ENCODE data around the gene SLFN14.
"Not testable (repeated sequence)": the region's sequence is repeated elsewhere in the genome, so short reads cannot be mapped to it uniquely, and the experiment has no call there.

The SLFN14 gene

DNA sequence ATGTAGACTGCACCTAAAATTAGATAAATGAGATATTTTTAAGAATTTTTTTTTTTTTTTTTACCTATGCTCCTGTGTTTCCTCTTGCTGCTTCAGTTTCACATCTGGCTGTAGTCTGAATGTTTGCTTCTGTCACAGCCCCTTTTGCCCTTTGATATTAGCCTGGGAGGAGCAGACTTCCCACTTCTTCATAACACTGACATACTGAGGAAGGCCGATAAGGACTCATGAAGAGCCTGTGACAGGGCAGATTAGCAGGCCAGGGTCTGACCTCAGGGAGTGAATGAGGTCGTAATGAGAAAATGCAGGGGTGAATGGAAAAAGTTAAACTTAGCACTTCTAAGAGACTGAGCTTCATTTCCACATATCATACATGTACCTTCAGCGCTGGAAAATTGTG, at the start of gene SLFN14:
SLFN14 (minus strand) TSS at position 117 of the 400 bp plus-strand sequence. CDS start 2,757 bp downstream, outside the sequence.
- peak; percentile 99 for DNase-seq

DNA sequence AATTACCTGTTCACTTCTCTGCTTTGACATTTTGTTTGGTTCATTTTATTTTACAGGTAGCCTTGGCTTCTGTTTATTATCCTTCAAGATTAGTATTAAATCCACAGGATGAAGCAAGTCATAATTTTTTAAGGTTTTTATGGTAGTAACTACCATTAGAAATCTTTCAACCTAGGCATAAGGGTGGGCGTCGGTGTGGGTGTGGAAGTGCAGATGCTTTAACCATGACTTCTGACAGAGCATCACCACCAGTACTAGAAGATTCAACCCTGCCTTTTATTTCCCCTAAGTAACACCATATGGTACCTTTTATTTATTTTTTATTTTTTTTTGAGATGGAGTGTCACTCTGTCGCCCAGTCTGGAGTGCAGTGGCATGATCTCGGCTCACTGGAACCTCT, 49.2 kb upstream of the SLFN14 start:
- no peak for DNase-seq

DNA sequence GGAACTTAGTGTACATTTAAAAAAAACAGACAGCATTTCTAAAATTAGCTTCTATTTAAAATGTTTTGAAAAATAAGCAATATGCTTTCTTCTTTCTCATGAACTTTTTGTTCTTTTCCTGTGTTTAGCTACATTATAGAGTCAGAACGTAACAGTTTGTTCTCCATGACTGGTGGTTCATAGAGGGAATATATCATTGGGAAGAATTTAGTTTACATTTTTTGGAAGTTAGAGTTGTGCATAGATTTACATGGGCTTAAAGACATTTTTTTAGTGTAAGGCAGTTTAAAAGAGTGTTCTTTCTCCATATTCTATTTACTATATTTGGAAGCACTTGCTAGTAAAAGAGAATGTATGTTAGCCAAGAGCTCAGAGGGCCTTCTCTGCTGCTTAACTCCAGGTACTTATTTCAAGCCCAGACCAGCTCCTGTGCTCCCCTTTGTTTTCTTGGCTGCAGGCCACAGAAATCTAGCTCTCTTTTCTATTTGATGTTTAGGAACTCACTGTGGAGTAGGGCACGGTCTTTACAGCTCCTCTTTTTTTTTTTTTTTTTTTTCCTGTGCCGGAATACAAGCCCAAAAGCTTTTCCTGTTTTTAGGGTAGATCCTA, 46.7 kb upstream of the SLFN14 start:
- DNase-seq: no peak

DNA sequence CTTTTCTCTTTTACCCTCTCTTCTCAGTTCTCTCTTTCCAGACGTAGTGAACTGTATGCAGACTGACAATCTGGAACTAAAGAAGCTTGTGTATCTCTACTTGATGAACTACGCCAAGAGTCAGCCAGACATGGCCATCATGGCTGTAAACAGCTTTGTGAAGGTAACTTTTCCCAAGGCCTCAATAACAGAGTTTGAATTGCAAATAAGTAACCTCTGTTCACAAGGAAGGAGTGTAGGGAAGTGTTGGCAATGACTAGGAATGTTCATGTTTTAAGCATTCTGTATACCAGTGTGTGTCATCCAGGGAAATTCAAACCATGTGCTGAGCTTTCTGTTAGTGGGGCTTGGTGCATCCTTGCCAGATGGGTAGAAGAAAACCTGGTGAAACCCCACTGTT, 45.1 kb upstream of the SLFN14 start:
- DNase-seq: no peak

DNA sequence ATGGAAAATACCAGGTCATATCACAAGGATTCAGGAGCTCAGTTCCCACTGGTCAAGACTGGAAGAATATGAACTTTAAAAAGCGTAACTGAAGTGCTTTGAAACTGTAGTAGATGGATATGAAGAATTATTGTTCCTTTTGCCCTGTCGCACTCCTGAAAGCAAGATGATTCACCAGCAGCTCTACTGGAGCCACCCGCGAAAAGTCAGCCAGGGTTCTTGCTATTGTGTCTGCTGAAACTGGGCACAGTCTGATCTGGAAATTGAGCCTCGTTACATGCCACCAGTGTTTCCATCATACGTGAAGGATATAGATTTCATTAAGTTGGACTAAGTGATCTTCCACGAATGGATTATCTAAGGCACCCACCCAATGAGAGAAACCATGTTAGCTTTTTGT, 43.1 kb upstream of the SLFN14 start:
- no peak for DNase-seq

DNA sequence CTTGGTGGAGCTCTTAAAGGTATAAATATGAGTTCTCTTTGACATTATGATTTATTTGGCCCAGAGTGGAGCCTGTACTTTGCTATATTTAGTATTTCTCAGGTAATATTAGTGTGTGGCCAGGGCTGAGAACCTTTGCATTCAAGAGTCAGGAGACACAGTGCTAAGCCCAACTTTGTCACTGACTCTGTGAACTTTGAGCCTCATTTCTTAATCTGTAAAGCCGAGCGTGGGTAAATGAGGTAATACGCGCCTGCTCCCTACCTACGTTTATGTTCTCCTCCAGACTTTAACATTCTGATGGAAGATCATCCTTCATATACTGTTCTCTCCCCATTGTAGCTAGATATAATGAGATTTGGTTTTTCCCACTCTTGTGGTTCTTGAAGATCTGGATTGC, 37.0 kb upstream of the SLFN14 start:
- no peak for DNase-seq

DNA sequence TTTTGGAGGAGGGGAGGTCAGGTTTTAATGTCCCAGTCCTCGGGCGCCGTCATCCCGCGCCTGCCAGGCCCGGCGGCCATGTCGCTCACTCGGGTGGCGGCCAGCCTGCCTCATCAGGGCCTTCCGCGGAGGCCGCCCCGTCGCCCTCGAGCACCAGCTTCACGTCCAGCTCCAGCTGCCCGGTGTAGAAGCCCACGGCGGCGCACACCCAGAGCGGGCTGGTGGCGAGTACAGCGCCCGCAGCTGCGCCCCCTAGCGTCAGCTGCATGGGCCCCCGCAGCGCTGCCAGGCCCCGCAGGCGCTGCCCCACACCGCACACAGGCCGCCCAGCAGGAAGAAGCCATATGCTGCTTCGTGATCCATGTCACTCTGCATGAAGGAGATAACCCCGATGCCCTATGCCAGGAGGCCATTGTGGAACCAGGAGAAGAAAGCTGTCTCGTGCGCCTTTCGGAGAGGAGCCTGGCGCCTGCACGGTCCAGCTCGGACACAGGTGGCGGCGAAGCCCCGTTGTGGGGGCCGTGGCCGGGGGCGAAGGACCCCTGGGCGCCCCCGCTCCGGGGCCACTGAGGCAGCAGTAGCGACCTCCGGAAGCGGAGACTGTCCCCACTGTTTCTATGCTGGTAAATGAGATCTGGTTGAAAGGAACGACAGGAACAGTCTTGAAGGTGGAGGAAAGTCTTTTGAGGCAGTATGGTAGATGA, 36.1 kb upstream of the SLFN14 start:
- no peak for DNase-seq

DNA sequence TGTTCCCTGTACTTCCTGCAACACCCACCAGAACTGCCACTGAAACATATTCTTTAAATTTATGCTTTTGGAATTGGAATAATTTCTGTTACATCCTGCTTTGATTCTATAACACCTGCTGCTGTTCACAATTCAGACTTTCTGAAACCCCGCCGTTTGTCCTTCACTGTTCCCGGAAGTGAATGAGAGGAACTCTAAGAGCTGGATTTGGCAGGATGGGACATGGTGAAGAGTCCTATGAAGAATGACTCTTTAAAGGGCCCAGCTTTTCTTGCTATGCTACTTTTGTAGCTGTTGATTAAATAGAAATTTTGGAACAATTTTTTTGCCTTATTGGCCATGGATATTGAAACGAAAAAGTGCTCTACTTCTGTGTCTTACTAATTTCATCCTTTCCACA, 35.5 kb upstream of the SLFN14 start:
- no peak for DNase-seq

DNA sequence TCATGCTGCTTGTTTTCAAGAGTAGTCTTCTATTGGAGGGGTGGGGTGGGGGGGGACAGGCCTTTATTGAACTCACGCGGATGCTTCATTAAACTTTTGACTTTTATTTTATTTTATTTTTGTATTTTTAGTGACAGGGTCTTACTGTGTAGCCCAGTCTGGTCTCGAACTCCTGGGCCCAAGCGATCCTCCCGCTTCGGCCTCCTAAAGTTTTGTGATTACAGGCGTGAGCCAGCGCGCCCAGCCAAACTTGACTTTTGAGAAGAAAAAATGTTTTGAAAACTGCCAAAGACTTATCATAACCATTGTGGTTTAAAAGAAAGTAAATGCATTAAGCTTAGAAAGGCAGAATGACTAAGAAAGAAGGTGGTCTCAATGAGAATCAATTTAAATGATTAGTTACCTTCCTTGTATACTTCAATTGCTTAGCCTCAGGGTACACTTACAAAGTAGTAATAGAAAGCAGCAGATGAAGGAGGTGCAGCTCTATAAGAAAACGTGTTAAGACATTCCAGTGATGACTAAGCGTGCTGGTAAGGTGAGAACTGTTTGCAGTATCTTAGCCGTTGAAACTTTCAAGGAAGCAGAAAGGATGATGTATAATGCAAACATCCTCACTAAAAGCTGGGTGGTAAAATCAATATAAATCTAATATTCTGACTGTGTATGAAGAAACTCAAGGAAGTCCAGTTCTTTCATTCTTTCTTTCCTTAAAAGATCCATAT, 27.7 kb upstream of the SLFN14 start:
- DNase-seq: peak; percentile 58

DNA sequence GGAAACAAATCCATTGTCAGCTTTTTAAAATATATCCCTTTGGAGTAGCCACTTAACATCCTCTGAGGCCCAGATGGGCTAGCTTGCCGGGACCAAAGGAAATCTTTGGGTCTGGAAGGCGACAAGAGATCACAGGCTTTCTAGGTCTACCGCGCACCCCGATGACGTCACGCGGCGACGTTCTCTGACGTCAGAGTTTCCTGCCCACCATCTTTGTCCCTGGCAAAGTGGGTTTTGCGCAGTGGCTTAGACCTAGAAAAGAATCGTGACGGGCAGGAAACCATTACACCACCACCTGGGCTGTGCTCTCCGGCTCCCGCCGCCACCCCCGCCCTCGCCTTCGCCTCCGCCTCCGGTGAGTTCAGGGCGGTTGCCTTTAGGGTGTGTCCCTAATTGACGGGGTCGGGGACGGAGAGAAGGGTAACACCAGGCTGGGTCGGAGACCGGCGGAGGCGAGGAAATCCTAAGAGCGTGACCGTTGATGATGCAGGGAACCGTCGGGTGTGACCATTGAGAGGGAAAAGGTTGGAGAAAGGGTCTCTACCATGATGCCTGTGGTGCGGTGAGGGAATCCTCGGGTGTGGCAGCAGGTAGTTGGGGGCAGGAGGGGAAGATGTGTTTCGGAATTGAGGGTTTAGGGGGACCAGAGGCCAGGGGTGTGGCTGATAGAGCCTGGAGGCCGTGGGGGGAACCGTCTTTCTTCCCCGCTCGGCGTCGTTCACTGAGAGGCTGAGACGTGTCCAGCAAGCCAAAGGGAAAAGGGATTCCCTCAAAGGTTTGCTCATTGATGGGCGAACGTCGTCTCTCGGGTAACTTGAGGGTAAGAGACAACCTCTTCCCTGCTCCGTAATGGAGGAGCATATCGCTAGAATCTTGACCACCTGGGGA, 26.7 kb upstream of the SLFN14 start, which contains the start of gene AP2B1:
AP2B1 (plus strand) TSS at position 249 of the 888 bp plus-strand sequence. CDS start 6,709 bp downstream, outside the sequence.
- DNase-seq: peak; percentile 98

DNA sequence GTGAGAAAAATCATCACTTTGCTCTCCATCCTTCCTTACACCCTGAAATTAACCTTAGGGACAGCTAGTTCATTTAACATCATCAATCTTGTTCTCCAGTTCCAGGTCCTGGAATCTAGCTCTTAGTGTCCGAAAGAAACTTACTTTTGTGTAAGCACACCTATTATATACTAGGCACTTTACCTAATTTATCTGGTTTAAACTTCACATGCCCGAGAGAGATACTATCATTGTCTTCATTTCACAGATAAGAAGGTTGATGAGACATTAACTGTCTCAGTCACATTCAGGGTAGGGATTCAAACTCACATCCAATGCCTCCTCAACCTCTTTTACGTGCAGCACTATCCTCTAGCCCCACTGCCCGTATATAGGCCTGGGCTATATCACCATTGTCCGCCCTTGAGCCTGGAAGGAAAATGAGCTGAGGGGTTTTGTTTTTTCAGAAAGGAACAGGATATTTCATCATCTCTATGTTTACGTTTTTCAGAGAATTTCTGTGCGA, 26.0 kb upstream of the SLFN14 start:
- no peak for DNase-seq

DNA sequence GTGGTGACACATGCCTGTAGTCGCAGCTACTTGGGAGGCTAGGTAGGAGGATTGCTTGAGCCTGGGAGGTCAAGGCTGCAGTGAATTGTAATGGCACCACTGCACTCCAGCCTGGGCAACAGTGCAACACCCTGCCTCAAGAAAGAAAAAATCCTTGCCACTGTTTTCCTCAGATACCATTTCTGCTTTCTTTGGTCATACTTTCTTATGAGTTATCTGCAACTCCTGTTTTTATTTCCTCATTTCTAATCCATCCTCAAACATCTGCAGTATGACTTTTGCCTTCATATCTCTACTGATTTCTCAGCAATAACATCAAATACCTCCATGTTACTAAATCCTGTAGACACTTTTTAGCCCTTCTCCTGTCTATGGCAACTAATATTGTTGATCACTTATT, 23.4 kb upstream of the SLFN14 start:
- peak; percentile 66 for DNase-seq

DNA sequence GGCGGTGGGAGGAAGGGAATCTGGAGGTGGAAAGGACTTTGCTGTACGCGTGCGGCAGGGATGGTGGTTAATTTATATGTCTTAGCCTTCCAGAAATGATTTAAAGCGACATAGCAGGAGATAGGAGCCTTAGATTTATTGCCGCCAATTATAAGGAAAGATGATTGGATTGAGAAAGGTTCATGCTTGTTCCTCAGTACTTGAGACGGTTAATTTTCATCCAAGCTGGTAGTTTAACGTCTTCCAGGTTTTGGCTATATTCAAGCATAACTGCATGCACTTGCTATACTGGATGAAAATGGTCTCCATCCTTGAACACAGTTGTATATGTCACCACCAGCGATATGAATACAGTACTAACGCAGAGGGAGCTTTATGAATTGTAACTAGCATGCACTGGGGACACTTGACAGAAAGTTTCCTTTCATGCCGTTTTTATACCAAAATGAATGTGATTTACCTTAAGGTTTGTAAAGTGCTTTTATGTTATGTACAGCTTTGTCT, 18.4 kb upstream of the SLFN14 start:
- peak; percentile 54 for DNase-seq

DNA sequence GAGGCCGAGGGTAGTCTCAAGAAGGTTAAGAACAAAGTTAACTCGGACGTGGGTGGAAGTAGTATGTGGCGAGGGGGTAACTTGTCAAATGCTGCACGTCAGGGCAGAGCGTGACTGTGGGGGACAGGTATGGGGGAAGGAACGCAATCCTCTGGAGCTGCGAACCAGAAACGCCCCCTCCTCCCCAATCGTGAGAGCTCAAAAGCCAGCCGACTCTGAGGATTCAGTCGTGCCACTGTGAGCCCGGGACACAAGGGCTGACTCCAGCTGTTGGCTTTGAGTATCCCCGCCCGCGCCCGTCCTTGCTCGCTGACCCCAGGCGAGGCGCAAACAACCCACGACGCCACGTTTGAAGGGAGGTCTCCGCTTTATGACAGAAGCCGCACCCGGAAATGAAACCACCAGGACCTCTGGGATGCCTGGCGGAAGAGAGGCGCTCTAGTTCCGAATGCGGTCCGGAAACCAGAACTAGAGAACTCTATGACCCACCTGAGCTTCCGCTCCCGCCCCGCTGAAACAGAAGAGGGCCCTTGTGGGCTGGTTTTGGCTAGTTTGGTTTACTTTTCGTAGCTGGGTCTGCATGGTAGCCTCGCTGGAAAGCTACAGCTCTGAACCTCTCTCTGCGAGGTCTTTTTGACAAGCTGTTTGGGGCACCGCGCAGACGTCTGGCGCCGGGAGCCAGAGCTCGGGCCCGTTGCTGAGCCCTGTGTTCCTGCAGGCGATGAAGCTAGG, 17.7 kb upstream of the SLFN14 start, which contains the start of gene PEX12:
PEX12 (minus strand) TSS at position 375 of the 732 bp plus-strand sequence. CDS start 550 bp downstream, outside the sequence.
- peak; percentile 98 for DNase-seq

DNA sequence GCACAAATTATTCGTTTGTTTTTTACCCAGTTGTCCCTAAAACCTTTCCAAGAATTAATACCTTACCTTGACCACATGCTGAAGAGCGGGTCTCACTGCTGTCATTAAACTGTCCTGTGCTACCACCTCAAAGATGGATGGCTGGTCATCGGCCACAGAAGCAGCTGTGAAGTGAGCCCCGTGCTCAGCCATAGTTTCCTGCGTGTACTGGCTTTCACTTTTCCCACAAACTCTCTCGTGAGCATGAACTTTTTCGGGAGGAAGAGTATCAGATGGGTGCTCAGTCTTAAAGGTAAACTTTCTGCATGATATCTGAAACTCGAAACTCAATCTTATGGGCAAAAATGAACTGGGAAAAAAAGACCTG, 17.2 kb upstream of the SLFN14 start:
- DNase-seq: peak; percentile 72

DNA sequence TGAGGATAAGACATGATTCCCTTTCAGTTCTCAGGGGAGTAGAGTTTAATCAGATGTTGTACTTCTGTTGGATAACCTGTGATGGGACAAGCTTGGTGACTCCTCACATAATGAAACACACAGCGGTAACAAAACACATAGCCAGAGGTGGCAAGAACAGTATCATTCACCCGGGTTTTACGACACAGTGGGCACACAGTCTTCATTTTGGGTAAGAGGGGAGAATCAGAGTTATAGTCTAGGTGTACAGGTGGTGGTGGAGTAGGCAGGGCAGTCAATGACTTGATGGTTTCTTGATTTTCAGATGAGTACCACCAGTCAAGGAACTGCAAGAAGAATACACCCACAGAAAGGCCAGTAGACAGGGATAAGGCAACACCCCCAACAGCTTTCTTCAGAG, 15.1 kb upstream of the SLFN14 start:
- no peak for DNase-seq

DNA sequence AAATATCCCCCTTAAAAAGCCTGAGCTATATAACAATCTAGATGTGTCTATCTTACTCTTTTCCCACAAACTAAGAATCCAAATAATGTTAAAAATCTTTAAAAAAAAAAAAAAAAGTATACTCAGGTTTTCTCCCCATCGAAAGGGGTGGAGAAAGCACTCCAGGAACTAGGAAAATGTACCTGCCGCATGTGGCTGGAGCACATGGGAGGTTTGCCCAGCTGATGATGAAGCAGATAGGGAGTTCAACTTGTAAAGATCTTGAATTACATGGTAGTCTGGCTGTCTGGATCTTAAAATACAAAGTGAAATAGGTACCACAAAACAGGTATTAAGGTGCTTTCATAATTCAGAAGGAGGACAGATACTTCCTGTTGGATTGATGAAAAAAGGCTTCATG, 8.8 kb upstream of the SLFN14 start:
- no peak for DNase-seq

DNA sequence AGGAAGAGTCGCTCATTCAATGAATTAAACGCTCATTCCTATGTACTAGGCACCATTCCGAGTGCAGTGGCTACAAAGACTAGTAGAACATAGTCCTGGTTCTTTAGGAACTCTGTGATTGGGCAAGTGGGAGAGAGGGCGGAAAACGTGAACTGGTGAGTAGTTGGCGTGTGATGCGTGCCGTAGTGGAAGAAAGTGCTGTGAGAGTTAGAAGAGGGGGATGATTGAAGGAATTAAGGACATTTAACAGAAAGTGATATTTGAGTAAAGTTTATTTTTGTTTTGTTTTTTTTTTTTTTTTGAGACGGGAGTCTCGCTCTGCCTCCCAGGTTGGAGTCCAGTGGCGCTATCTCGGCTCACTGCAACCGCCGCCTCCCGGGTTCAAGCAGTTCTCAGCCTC, 7.9 kb upstream of the SLFN14 start:
- peak; percentile 52 for DNase-seq

DNA sequence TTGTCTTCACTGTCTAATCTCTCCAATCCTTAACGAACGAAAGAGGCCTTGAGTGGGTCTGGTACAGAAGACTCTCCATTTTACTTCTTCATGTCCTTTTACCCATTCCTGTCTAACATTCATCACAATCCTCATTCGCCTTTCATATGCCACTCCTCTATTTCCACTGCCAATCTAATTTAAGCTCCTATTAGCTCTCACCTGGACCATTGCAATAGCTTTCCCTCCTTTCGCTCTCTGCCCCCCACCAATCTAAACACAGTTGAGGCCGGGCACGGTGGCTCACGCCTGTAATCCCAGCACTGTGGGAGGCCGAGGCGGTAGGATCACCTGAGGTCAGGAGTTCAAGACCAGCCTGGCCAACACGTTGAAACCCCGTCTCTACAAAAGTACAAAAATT, 6.3 kb upstream of the SLFN14 start:
- no peak for DNase-seq

DNA sequence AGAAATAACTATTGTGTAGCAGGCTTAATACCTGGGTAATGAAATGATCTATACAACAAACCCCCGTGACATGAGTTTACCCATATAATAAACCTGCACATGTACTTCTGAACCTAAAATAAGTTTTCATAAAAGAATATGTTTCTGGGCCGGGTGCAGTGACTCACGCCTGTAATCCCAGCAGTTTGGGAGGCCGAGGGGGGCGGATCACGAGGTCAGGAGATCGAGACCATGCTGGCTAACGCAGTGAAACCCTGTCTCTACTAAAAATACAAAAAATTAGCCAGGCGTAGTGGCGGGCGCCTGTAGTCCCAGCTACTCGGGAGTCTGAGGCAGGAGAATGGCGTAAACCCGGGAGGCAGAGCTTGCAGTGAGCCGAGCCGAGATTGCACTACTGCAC, 2.6 kb upstream of the SLFN14 start:
- not testable (repeated sequence) for DNase-seq

DNA sequence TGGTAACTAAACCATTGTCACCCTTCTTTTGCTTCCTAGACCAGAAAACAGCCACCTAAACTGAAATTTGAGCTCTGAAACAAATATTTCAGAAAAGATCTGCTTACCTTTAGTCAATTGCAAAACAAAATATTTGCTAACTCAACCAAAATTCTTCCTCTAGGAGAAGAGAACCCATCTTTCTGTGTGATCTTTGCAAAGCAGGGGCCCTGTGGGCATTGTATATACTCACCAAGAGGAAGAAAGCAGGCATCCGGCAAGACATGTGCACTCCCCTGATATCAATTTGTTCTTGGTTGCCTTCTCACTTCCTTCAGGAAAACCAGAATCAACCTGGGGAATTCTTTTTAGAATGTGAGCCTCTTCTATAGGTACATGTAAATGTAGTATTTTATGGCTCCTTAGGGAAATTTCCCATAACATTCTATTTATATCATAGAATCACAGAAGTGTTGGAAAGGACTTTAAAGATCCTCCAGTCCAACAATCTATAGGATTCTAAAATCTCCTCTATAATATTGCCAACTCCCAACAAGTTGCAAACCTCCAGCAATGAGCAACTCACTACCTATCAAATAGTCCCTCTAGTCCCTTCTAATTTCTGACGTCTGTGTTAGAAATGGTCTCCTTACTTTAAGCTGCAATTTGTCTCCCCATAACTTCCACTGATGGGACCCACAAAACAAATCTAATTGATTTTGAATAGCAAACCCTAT, 966 bp downstream of the SLFN14 start:
- peak; percentile 65 for DNase-seq

Measured in OCI-M1 (cell line).